ENCODE measurements around the gene NACA2.

- TF ChIP-seq CTCF (conservative IDR thresholded peaks at IDR 0.05) (no peak), ZFX (IDR thresholded peaks at IDR 0.05) (no peak)
These were observed 28.9 kb upstream of the NACA2 start for GRCh38 chr17:61619953-61620352.

Data from C4-2B (cell line).